OCI-M2 (cell line): ENCODE measurements around the gene OGT.
"Not testable (repeated sequence)": the region's sequence is repeated elsewhere in the genome, so short reads cannot be mapped to it uniquely, and the experiment has no call there.

Experiments
- DNase-seq: peaks from one replicate; lab custom pipeline; 2025; ENCODE audit not compliant: unreplicated experiment; lab: John Stamatoyannopoulos, UW

Gene OGT

DNA sequence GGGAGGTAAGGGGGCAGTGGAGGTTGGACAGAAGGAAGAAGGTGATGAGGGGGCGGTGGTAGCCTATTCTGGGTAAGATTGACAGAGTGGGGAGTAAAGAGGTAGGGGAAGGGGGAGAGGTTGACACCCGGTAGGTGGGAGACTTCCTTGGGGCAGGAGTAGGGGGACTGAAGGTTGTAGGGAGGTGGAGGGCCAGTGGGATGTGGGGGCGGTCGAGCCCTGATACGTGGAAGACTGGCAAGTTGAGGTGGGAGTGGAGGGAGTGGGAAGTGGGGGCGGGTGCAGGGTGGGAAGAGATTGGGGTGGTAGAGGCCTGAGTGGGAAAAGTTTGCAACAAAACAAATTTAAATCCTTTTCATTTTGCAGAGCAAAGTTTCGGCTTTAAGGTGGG is 47.1 kb downstream of the OGT start:
- DNase-seq, result no peak

GRCh38 chrX:71581210-71581609 is 48.3 kb downstream of the OGT start:
- no peak for DNase-seq

DNA sequence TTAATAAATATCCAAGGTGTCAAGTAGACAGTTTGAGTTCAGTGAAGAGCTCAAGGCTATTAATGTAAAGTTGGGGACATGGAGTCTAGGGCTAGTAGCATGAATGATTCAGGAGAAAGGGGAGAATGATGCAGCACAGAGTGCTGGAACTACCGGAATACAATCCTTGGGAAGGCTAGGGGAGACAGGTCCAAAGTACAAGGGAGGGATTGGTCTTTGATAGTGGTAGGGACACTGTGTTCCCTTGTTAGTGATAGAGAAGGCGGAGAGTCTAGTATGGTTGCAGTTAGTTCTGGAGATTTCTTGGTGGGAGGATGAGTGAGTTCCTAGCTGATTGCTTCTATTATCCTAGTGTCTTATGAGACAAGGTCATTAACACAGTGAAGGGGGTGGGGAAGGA is 54.0 kb downstream of the OGT start:
- no peak for DNase-seq

DNA sequence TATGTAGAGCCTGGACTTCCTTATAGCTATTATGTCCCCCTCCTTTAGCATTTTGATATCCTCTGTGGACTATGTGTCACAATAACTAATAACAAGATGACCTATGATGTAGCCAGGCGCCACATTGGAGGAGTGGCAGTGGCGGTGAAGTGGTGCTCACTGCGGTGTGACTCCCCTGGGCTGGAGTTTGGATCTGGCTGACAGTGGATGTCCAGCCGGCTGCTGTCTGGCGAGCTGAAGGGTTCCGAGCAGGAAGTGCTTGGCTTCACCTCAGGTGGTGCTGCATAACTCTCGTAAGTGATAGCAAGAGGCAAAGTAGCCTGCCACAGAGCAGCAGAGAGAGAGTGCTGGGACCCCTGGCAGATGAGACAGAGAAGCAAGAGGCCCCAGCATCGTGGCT is 60.3 kb downstream of the OGT start:
- DNase-seq, result not testable (repeated sequence)

GRCh38 chrX:71599965-71600364 is 67.1 kb downstream of the OGT start:
- DNase-seq, result no peak

DNA sequence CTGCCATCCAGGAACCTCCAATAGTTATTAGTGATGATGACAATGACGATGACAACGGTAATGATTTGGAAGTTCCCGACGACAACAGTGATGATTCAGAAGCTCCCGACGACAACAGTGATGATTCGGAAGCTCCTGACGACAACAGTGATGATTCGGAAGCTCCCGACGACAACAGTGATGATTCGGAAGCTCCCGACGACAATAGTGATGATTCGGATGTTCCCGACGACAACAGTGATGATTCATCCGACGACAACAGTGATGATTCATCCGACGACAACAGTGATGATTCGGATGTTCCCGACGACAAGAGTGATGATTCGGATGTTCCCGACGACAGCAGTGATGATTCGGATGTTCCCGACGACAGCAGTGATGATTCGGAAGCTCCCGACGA is 70.7 kb downstream of the OGT start:
- no peak for DNase-seq

- DNase-seq, result no peak
These were observed 71.2 kb downstream of the OGT start for GRCh38 chrX:71604141-71604540.

- DNase-seq, result no peak
These were observed 72.1 kb downstream of the OGT start for GRCh38 chrX:71604796-71605568.

- no peak for DNase-seq
These were observed 73.8 kb downstream of the OGT start for GRCh38 chrX:71606536-71607216.

DNA sequence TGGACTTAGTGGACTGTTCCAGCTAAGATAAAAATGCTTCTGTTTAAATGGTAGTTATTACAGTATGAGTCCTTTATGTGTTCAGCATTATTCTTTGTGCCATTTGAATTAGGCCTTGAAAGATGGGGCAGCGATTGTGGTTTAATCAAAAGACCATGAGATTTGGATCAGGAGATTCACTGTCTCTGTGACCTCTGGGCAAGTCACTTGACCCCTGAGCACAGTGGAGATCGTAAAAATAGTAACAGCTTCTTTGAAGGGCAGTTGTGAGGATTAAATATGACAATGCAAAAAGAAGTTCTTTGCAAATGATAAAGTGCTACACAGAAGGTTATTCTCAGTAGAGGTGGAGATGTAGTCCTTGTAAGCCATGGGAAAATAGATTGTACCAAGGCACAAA is 74.6 kb downstream of the OGT start:
- DNase-seq, result no peak

GRCh38 chrX:71609095-71609750 is 76.3 kb downstream of the OGT start:
- DNase-seq, result no peak

DNA sequence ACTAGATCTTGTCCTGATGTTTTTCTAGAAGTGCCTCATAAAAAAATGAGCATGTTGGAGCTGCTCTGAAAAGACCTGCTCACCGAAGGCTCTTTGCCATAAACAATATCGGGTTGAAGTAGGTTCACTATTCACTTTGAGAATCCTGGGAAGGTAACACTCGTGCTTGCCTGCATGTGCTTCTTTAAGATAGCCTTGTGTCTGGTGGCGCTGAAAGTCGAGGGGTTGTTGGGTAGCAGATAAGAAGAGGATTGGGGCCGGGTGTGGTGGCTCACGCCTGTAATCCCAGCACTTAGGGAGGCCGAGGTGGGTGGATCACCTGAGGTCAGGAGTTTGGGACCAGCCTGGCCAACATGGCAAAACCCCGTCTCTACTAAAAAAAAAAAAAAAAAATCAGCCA is 78.8 kb downstream of the OGT start:
- not testable (repeated sequence) for DNase-seq

- DNase-seq, result no peak
These were observed 79.4 kb downstream of the OGT start for GRCh38 chrX:71612256-71612655.

DNA sequence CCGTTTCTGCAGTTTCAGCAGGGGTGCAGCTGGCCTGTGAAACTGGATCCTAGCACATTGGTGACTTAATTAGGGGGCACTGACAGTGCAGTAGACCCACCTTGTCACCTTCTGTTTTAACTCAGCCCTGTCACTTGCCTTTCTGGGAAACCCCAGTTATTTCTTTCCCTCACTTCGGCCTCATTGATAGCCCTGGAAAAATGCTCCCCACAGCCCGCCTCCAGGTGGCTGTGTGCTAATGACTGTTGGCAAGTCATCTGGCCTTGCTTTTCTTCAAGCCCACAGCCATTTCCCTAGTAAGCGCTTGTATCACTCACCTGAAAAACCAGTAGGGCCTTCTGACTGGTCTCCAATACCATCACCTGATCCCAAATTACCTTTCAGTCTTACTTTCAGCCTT is 82.2 kb downstream of the OGT start:
- no peak for DNase-seq

GRCh38 chrX:71615954-71616353 is 83.0 kb downstream of the OGT start:
- DNase-seq, result no peak

GRCh38 chrX:71616672-71617529 is 84.0 kb downstream of the OGT start:
- no peak for DNase-seq

GRCh38 chrX:71617742-71618141 is 84.8 kb downstream of the OGT start:
- no peak for DNase-seq

- no peak for DNase-seq
These were observed 85.4 kb downstream of the OGT start, which contains the start of gene CXCR3 for GRCh38 chrX:71618303-71618721. CXCR3 (minus strand) TSS chrX:71618511; CDS start chrX:71618449, 62 bp downstream.

DNA sequence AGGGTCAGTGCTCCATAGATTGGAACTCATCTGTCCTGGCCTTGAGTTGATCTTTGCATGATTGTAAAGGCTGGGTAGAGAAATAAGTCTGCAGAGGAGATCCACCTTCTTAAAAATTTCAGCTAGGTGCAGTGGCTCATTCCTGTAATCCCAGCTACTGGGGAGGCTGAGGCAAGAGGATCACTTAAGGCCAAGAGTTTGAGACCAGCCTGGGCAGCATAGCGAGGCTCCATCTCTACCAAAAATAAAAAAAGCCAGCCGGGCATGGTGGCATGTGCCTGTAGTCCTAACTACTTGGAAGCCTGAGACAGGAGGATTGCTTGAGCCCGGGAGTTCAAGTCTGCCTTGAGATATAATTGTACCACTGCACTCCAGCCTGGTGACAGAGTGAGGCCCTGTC is 85.9 kb downstream of the OGT start:
- no peak for DNase-seq

DNA sequence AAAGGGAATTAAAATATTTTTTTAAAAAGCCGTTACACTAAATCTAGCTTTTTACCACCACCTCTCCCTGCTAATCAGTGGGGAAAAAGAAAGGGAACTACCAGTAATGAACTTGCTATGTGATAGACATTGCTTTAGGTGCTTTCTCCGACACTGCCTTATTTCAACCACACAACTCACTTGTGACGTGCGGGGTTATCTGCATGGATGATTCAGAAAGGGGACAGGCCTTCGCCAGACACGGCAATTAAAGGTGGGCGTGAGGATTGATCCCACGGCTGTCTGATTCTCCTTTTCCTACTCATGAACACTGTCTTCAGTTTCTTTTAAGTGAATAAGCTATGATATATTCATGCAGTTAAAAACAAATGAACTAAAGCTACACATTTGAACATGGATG is 86.3 kb downstream of the OGT start:
- DNase-seq, result no peak

DNA sequence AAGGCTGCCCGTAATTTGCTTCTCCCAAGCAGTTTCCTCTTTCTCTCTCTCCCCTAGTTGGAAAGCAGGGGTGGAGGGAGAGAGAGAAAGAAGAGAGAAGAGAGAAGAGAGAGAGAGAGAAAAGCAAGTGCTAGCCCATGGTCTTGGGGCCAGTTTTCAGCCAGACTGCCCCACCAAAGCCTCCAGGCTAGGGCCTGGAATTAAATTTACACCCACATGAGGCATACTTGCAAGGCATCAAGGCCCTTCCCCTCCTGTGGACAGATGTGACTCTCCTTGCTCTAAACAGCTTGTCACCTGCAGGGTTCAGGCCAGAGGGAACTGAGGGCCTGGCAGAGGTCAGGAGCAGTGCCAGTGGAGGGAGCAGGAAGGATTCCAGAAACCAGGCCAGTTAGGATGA is 87.1 kb downstream of the OGT start:
- no peak for DNase-seq
